ENCODE measurements around the gene MLC1.

MLC1 gene
- 0 to 0.07 reads per million in 2 donors for total RNA-seq

DNA sequence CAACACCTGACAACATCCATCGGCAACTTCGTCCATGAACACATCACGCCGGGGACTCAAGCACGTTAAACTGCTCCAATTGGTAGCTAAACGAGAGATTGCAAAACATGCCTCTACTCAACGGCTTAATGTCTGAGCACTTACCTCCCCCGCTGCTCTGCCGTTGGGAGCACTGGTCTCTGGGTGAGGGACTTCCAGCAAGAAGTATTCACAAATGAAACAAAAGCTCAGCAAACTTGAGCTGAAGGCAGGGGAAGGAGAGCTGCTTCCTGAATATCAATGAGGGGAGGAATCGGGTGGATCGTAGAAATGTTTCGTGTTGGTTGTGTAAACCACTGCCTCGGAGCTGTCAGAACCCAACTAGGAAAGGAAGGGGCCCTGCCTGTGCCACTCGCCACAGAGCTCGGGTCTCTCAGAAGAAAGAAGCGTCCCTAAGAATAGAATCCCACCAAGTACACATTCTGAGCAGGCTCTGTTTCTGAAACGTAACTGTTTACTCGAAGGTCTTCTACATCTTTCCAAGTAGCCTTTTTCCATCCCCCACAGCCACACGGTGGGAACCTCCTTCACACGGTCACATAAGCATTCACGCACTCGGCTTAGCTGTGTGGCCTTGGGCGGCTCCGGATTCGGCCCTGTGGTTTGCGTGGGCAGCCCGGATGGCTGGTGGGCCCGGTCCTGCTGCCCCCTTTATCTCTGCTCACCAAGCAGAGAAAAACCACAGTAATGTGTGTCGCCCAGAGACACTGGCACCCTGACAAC is at the start of gene MLC1:
Gene MLC1, minus strand, starts transcription at position 216 of the 762 bp plus-strand sequence. CDS start 524 bp downstream, outside the sequence.
- peak in 2 of 5 experiments; percentile 10 to 15 for DNase-seq

DNA sequence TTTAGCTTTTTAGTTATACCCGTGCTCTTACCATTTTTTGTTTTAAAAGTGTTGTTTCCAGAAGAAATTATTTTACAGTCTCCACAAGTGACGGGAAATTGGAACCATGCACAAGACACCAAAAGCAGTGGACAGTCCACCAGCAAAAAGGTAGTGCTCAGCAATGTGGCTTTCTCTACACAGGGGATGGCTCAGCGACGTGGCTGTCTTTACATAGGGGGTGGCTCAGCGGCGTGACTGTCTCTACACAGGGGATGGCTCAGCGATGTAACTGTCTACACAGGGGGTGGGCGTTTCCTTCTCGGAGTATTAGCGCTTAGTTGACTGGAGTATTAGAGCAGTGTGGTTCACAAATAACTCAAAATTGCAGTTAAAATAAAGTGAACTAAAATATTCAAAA is 49.3 kb upstream of the MLC1 start:
- no peak for DNase-seq

DNA sequence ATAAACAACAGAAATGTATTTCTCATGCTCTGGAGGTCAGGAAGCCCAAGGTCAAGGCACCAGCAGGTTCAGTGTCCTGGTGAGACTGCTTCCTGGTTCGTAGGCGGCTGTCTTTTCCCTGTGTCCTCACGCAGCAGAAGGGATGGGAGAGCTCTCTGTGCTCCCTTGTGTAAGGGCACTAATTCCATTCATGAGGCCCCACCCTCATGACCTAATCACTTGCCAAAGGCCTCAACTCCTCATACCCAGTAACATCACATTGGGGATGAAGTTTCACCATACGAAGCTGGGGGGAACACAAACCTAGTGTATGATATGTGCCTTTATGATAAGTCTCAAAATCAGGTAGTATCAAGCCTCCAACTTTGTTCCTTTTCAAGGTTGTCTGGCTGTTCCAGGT is 46.7 kb upstream of the MLC1 start:
- DNase-seq, result no peak

DNA sequence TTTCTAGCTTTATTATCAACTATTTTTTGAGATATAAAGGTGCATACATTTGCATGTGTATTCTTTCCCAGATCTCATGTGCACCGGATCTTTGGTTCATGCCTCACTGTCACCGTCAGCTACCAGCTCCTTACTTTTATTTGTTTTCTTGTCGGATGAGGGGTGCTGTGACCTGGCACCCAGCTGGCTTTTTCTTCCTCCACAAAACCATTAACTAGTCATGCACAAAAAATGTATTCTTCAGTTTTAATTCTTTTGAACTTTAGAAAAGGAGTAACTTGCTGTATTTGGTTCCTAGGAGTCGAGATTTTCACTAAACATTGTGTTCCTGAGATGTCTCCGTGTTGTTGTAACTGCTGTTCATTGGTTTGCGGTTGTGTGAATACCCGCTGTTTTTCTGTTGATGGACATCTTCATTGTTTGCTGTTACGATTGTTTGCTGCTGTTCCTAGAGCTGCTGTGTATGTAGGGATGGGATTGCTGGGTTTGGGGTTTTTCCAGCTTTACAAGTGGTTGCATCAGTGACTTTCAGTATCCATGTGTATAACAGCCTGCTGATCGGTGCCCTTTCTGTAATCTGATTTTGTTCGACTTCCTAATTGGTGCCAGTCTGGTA is 44.0 kb upstream of the MLC1 start:
- DNase-seq, result no peak

DNA sequence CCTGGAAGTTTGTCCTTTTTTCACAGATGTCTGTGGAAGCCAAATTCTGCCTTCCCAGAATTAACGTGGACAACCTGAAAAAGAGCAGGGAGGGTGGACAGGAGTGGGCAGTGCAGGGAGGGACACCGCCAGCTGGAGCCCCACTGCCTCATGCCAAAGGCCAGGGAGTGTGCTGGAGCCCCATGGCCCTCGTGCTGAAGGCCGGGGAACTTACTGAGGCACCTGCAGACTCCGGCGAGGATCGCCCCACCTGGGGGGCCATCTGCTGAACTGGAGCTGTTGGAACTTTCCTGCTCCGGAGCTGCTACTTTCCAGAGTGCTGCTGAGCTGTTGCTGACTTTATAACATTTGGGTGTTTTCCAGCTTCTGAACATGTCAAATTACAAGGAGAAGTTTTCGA is 39.8 kb upstream of the MLC1 start:
- no peak for DNase-seq

DNA sequence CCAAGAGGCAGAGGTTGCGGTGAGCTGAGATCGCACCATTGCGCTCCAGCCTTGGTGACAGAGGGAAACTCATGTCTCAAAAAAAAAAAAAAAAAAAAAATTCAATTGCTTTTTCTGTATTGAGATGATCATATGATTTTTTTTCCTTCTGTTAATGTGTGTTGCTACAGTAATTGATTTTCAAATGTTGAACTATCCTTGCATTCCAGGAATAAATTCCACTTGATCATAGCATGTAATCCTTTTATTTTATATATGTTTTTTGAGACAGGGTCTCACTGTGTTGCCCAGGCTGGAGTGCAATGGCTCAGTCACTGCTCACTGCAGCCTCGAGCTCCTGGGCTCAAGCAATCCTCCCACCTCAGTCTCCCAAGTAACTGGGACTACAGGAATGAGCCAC is 37.9 kb upstream of the MLC1 start:
- DNase-seq, result no peak

DNA sequence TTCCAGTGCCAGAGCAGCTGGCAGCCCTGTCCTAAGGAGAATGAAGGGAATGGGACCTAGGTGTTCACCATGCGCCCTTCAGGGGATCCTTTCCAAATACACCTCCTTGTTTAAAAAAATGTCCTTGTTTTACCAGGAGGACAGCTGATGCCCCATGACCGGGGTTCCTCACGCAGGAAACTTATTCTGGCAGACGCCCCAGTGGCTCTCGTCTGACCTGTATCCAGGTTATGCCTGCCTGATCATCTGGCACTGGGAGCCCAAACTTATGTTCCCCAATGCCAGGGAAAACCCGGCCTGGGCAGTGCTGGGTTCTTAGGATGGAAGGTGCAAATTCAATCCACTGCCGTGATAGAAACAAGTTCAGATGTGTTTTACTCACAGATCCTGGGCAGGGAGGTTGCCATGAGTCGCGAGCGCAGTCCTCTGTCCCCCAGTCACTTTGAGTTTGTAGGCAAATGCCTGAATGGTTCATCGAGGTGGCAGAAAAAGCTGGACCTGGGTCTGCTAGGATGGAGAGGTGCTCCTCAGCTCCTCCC is 36.0 kb upstream of the MLC1 start:
- no peak for DNase-seq

DNA sequence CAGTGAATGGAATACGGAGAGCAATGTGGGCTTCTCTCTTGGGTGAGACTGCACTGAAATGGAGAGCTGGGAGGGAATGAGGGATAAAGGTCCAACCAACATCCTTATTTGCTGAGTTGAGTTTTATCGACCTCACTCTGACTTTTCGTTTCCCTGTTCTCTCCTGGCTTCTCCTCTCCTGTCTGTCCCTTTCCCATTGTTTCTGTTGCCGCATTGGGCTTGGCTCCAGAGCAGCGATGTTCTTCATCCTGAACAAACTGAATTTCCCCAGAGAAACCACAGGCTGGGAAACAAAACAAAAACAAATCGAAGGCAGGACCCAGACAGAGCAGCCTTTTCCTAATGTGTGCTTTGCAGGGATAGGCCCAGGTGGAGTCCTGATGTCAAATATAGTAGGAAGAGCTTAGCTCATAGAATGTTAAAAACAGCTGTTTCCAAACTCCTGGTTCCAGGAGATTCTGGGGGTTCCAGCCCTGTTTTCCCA is 34.6 kb upstream of the MLC1 start:
- DNase-seq, result no peak

DNA sequence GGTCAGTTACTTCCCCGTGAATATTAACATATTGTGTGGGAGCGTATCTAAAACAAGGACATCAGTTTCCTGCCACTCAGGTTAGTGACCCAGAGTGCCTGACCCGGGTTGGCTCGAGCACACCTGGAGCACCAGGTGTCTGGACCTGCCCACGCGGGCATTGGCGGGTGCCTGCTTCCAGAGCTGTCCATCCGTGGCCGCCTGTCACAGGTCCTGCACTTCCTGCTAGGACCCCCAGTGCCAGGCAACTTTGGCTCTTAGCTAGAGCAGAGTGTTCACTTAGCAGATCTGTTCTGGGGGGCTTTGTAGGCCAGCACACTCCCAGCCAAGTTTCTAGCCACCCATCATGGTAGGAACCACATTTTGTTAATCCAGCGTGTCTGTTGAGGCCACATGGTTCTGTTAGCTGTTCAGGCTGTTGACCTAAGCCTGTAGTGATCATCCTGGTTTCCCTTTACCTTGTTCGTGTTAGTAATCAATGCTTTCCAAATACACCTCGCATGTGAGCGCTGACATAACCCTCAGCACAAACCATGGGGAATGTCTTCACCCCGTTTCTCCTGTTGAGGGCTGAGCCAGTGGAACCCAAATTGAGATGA is 34.0 kb upstream of the MLC1 start:
- no peak for DNase-seq

DNA sequence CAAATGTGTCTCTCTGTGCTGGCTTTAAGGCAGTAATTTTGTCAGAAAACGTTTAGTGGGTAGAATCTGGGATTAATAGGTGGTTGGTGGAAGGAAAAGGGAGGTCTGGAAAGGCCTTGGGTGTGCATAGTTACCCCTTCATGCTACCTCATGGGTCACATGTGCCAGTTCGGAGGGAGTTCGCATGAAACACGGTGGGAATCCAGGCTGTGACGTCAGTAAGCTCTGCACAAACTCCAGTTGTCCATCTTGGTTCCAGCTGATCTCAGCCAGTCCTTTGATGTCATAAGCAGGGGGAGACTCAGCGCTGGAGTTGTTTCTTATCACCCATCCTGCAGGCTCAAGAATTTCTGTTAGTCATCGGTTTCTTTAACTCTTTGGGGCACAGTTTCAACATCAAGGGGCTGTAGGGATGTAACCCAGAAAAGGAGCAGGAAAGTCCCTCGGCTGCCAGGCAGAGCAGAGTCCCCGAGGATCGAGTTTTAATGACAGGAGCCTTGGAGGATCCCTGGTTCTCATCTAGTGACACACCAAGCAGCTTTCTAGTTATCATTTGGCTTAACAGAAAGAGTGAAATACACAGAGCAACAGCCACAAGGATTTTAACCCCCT is 33.4 kb upstream of the MLC1 start:
- no peak for DNase-seq

DNA sequence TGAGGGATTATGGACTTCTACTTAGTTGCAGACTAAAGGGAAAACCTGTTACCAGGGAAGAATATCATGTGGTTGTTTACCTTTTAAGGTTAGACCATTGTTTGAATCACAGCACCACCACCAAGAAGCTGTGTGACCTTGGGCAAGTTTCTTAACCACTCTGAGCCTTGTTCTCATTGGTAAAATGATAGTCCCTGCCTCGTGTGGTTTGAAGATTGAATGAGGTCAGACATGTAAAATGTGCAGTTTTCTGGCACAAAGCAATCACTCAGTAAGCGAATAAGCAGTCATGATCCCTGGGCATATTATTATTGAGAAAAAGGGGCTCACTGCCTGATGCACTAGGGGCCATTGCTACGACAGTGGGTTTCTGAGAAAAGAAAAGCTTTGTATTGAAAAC is 32.9 kb upstream of the MLC1 start:
- DNase-seq, result no peak

DNA sequence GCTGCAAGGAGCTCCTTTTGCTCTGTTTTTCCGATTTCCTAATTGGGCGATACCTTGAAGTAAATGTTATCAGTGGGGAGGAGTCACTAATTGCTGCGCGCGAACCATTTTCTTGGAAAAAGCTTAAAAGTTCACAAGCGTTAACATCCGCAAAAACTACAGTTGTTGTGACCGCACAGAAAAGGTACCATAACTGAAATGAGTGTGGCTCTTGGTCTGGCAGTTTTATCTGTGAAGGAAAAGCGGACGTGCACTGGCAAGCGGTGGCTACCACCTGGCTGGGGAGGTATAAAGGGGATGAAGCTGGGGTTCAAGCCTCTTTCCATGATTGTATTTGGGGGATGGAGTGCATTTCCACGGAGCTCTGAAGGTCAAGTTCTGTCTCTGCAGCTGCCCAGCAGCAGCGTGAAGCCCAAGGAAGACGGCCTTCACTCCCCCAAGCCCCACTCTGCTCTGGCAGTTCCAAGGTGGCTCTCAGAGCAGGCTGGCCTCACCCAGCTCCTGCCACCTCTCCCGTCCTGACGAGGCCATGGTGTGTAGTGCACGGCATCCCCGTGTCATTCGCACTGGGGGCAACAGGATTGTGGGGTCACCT is 32.0 kb upstream of the MLC1 start:
- DNase-seq, result no peak

DNA sequence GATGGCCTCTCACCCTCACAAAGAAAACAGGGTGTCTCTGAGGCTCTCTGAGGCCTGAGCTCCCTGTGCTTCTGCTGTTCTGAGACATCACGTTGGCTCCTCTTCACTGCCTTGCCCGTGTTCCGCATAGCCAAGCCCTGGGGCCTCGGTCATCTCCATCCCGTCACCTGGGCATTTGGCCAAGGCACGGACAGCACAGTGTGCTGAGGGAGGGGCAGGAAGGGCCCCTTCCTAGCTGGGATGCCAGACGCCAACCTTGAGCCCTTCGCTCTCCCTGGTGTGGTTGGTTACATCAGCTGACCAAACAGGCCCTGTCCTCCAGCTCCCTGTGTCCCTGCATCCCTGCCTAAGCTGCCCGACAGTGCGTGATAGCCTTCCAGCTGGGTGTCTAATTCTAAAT is 30.5 kb upstream of the MLC1 start:
- DNase-seq, result no peak

DNA sequence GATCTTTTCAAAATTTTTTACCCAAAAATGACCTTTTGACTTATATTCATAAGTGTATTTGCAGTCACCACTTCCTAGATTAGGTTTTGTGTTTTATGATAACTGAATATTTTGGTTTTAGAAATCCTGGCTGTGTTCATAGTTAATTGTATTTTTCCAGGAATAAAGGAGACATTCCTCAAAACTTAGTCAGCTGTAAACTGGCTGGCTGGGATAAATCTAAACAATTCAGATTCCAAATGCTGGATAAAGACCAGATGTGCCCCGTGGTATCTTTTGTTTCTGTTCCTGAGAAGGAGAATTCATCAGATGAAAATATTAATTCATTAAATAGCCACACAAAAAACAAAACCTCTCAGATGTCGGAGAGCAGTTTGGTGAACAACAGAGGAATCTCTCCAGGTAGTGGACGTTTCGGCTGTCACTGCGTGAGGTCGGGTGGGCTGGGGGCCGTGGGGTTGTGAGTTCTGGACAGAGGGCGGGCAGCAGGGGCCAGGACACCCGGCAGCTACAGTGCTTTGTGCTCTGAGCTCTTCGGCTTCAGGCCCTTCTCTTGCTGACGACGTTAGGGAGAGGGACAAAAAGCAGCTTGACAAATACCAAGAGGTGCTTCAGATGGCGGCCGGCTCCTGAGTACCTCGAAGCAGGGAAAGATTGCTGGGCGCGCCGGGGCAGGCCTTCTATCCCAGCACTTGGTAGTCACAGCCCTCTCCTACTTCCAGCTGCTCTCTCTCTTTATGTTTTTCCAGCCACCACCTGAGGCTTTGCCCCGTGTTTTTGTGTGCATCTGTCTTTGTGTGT is 29.2 kb upstream of the MLC1 start:
- DNase-seq, result no peak

DNA sequence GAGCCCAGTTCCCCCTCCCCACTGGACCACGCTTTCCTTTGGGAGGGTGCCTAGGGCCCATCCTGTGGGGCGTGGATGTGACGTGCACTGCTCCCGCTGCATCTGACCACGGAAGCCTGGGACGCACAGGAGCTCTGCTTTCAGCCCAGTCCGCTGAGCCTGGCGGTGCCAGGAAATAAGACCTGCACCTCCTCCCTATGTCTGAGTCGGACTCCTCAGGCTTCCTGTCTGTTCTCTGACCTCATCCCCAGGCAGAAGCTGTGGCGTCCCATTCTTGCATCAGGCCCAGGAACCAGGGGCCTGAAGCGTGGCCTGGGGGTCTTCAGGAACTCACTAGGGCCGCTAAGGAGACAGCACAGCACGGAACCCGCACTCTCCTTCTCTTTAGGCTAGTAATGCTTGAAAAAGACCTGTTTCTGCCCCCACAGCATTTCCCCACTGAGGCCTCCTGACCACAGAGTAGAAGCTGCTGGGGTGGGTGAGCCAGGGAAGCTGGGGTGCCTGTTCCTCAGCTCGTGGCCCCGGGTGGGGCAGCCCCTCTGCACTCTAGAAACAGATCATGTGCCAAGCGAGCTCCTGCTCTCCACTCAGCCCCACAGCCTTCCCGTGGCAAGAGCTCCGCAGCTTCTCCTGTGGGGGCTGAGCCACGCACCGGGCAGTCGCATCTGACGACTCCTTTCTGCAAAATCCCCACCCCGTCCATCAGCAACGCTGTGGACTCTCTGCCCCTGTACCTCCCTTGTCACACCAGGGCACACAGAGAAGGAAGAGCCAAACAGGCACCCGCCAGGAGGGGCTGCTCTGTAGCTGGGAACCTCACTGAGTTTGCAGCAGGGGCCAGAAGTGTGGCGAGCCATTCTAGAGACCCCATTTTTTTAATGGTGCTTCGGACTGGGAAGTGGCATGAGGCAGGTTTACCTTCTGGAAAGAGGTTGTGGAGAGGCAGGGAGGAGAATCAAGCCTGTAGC is 27.2 kb upstream of the MLC1 start:
- no peak for DNase-seq

DNA sequence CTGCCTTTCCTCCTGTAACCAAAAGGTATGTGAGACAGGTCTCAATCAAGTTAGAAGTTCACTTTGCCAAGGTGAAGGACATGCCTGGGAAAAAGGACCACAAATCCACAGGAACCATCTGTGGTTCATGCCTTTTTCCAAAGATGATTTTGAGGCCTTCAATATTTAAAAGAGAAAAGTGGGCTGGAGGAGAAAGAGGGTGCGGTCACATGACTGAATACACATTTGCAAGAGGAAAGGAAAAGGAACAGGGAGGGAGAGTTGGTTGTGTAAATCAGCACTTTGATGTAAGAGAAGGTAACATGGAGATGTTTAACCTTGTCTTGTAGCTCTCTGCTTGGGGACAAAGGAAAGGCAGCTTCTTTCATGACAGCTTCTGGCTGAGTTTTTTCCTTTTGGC is 25.8 kb upstream of the MLC1 start:
- no peak for DNase-seq

DNA sequence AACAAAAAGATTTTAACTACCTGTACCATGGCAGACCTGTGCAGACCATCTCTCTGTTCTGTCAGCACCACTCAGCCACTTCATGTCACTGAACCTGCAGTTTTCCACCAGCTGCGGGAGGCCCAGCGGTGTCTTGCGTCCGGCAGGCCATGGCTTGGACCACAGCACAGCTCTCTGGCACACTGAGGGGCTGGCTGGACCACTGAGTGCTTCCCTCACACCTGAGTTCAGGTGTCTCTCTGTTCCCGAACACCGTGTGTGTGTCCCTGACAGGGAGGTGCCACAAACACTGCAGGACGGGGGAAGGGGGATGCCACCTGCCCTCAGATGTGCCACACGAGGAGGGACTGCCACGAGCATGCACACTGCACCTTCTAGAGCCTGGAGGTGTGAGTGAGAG is 22.3 kb upstream of the MLC1 start:
- no peak for DNase-seq

DNA sequence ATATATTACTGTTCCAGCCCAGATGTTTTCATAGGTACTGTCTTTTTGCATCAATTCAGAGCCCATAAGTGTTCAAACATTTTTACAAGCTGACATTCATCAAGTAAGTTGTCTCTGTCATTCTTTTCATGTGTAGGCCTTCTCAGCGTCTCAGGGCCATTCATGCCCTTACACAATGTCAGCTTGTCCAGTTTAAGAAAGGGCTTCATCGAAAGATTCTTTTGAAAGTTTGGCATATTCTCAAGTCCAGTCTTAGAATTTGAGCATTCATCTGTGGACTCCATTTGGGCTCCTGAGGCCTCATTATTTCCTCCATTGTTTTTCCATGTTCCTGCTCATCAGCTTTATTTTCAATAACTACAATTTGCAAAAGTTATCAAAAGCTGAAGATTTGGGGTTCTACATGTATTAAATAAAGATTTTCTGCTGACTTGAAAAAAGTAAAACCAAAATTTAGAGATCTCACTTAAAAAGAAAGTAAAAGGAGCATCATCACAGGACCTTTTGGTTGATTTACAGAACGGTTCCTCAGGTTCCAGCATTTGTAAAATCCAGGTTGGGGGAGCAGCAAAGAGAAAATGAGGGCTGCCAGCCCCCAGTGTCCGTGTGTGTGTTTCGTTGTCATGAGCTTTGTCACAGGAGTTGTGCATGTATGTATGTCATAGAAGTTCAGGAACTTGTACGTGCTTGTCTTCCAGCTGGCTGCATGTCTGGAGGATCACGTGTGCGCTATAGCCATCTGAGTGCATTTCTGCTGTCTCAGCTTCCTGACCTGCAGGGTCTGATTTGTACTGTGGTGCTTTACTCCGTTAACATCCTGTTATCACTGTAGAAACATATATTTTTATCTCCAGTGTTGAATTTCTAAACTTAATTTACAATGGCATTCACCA is 20.2 kb upstream of the MLC1 start:
- peak in 1 of 5 experiments; percentile 85 for DNase-seq

DNA sequence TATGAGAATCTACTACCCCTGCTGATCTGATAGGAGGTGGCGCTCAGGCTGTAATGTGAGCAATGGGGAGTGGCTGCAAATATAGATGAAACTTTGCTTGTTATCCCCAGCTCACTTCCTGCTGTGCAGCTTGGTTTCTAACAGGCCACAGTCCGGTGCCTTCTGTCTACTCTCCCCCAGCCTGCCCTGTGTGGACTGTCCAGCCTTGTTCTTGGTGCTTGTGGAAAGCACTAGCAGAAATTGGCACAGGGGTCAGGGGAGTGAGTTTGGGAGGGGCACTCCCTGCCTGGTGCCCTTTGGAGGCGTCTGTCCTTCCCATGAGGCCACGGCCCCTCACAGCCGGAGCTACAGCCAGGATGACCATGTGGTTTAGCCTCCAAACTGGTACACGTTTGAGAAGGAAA is 18.9 kb upstream of the MLC1 start:
- no peak for DNase-seq

DNA sequence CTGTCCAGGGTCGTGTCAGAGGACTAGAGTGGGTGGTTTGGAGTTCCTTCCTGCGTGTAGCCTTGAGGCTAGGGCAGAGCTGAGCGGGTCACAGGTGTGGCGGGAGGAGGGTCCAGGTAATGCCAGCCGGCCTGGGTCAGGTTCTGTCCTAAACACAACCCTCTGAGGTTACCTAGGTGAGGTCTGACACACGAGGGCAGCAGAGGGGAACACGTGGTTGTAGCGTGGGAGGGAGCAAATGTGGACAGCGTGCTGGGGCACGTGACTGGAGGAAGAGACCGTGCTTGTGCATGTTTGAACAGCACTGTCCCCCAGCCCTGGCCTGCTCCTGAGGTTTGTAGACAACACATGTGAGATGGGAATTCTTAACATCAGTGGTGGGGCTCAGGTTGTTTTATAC is 17.7 kb upstream of the MLC1 start:
- DNase-seq, result peak in 1 of 5 experiments; percentile 16

Data from T-helper 2 cell (primary cell).